Epithelial cell of esophagus (primary cell): Measurements from ENCODE around the gene TUBA1C.

Experiments
- DNase-seq: peaks from one replicate; pipeline ENCODE4 v3.0.0; 2010; ENCODE audit warnings: low read depth
- H3K4me3 ChIP-seq: 2 replicates; pipeline ENCODE4 v1.5.1; 2011; ENCODE audit warnings: mild to moderate bottlenecking, low read length, control low read depth
- CTCF ChIP-seq: IDR thresholded peaks from 2 replicates; pipeline ENCODE4 v1.5.1; 2011; ENCODE audit warnings: low read depth, mild to moderate bottlenecking, low read length, control low read depth, inconsistent platforms; ENCODE audit not compliant: insufficient read depth; ENCODE audit errors: missing control alignments

Gene TUBA1C

GRCh38 chr12:49288412-49288853 is 23.6 kb downstream of the TUBA1C start:
- DNase-seq: peak; percentile 67
- no peak overlapping the region for H3K4me3 ChIP-seq
- TF ChIP-seq CTCF: peak; percentile 84

- no peak for TF ChIP-seq CTCF
- H3K4me3 ChIP-seq: no peak overlapping the region
- DNase-seq: peak; percentile 84
Measured at GRCh38 chr12:49288922-49289555, 24.2 kb downstream of the TUBA1C start.

GRCh38 chr12:49292729-49293055 is 27.8 kb downstream of the TUBA1C start:
- DNase-seq: no peak
- no peak overlapping the region for H3K4me3 ChIP-seq
- no peak for TF ChIP-seq CTCF

DNA sequence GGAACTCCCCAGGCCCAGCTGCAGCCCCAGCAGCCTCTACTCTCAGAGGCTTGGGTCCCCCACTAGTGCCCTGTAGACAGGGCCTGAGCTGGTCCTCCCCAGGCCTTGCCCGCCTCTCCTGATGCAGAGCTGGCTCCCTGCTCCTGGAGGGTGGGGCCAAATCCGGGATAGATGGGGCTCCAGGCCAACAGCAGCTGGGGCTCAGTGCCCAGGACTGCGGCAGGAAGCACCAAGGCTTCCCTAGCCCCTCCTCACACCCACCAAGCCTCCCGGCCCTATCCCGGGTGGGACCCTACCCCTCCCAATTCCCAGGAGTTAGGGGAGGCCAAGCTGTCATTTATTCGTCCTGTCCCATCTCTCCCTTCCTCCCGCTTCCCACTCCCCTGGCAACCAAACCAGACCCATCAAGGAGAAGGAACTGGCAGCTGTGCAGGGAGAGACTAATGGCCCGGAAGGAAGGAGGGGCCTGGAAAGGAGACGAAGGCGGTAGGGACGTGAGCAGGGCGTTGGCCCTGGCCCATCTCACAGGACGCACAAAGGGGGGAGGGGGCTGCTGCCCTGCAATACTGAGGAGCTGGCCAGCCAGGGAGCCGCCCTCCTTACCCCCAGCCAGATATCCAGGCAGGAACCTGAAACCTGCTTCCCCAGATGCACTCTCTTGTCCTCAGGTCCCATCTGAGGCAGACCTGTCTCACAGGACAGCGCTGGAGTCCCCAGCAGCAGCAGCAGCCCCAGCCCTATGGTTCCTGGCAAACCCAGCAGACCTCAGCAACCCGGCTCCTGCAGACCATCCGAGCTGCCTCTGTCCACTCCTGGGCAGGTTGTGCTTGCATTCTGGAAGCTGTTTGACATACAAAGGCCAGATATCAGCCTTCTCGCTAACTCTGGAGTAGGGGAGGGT is 28.4 kb downstream of the TUBA1C start:
- no peak for DNase-seq
- H3K4me3 ChIP-seq: no peak overlapping the region
- no peak for TF ChIP-seq CTCF

DNA sequence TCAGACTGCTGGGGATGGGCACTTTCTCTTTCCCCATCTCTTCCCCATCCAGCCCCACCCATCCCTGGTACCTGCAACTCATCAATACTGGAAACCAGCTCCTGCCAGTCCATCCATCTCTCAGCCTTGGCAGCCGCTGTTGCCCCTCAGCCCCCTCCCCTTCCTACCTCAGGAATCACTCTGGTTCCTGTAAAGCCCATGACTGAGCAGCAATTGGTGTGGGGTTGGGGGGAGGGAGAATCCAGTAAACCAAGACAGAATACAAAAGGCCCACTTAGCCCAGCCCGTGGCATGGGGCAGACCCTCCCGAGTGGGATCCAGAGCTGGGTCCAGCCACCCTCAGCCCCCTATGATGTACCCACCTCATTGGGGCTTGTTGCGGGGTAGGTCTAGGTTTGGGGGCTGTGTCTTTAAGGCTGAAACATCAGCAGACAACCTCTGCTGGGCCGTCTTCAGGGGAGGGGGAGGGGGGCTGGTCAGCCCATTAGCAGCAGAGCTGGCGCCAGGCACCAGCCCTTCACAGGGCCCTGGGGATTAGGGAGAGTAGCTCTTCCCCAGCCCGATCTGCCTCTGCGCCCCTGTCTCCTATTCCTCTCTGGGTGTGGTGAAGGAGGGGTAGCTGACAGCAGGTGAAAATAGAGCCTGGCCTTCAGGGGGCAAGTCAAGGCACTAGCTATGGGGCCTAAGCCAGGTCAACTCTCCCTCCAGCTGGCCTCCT is 29.4 kb downstream of the TUBA1C start:
- DNase-seq: no peak
- no peak for TF ChIP-seq CTCF
- H3K4me3 ChIP-seq: no peak overlapping the region

DNA sequence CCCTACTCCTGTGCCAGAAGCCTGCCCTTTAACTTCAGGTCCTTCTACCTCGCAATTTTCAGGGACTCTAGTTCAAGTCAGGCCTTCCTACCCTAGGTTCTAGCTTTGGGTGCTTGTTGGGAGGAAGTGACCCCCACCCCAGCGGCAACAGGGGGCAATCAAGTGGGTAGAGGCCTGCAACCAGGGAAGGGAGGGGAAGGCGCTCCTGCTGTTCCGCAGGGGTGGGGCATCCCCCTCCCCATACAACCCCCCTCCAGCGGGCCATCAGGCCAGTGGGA is 29.9 kb downstream of the TUBA1C start:
- H3K4me3 ChIP-seq: no peak overlapping the region
- no peak for DNase-seq
- no peak for TF ChIP-seq CTCF
